A549 (cell line): ENCODE data around the gene CACNA1H. TPM values are rescaled to one million over a fixed set of nuclear protein-coding genes. Genes with fewer than 3 reads are reported as not detected.

Experiments used
- ATAC-seq, 2 experiments: fragments of 200-7000 bp in 1 of 2; fragments of >200 bp in 1 of 2; cut with Nextera tagmentation in 1 of 2; cut with Tn5 transposase in 1 of 2; 3 replicates each; pipeline versions ENCODE4 v1.8.0 to v1.9.1; 2018 to 2020; ENCODE audit warnings: mild to moderate bottlenecking in 1 of 2, moderate library complexity in 1 of 2
- CTCF ChIA-PET: fragments of 300-600 bp; sonication (Branson Sonifier 250); formaldehyde crosslinking; extraction: SDS; loops from one replicate; lab custom pipeline; 2021; ENCODE audit warnings: antibody characterized with exemption, inconsistent platforms; lab: Yijun Ruan, JAX
- POLR2A ChIA-PET: fragments of 350-600 bp; formaldehyde crosslinking; extraction: SDS; loops from one replicate; lab custom pipeline; 2021; ENCODE audit warnings: antibody characterized with exemption, inconsistent platforms; lab: Yijun Ruan, JAX
- DNase-seq, 2 experiments: peaks; one replicate each; pipeline versions ENCODE4 v3.0.0 to v3.0.0-alpha.2; 2011 to 2016; ENCODE audit warnings: low read depth in 1 of 2, low spot score in 1 of 2
- FAIRE-seq: peaks from 2 replicates; lab custom pipeline; 2011; peaks lifted over from hg19 to GRCh38; lab: Jason Lieb, UNC
- H3K27ac ChIP-seq, 2 experiments: fragments of >200 bp; sonication (Bioruptor Twin); formaldehyde crosslinking; 3 replicates each; pipeline ENCODE4 v1.5.1; 2016 to 2017
- H3K4me1 ChIP-seq: fragments of >200 bp; sonication (Bioruptor Twin); formaldehyde crosslinking; 3 replicates; pipeline ENCODE4 v1.6.1; 2016
- H3K4me2 ChIP-seq: fragments of >200 bp; sonication (Bioruptor Twin); formaldehyde crosslinking; 3 replicates; pipeline ENCODE4 v1.6.1; 2016
- H3K4me3 ChIP-seq: fragments of >200 bp; sonication (Bioruptor Twin); formaldehyde crosslinking; 3 replicates; pipeline ENCODE4 v1.5.1; 2016
- H3K9me3 ChIP-seq: fragments of >200 bp; sonication (Bioruptor Twin); formaldehyde crosslinking; 3 replicates; pipeline ENCODE4 v1.6.1; 2016
- BHLHE40 ChIP-seq: IDR thresholded peaks from 2 replicates; pipeline ENCODE4 v1.6.1; 2012; ENCODE audit warnings: low read depth, low read length, inconsistent platforms
- CHD2 ChIP-seq: fragments of 150-350 bp; IDR thresholded peaks from 2 replicates; pipeline ENCODE4 v1.6.1; 2014; ENCODE audit warnings: low read length; ENCODE audit not compliant: partially characterized antibody
- EHF ChIP-seq: fragments of 250-450 bp; sonication (Bioruptor Pico); IDR thresholded peaks from 2 replicates; pipeline ENCODE4 v1.5.0; 2020; ENCODE audit warnings: mild to moderate bottlenecking
- GATA3 ChIP-seq: IDR thresholded peaks from 2 replicates; pipeline ENCODE4 v1.6.1; 2012; ENCODE audit warnings: borderline replicate concordance
- MAZ ChIP-seq: fragments of 150-350 bp; IDR thresholded peaks from 2 replicates; pipeline ENCODE4 v1.6.1; 2014; ENCODE audit warnings: antibody characterized with exemption, low read depth, low read length, borderline replicate concordance
- NFE2L2 ChIP-seq: fragments of 150-350 bp; conservative IDR thresholded peaks from 2 replicates; pipeline ENCODE4 v1.6.1; 2014; ENCODE audit warnings: low read length
- NPAS2 ChIP-seq: fragments of 250-450 bp; sonication (Bioruptor Pico); IDR thresholded peaks from 2 replicates; pipeline ENCODE4 v1.8.0; 2022; ENCODE audit warnings: mild to moderate bottlenecking, moderate library complexity, borderline replicate concordance
- POLR2AphosphoS2 ChIP-seq: conservative IDR thresholded peaks from 2 replicates; pipeline ENCODE4 v1.6.1; 2012; ENCODE audit warnings: low read length, improper control_type of control experiment, inconsistent platforms
- RCOR1 ChIP-seq: fragments of 150-350 bp; IDR thresholded peaks from 2 replicates; pipeline ENCODE4 v1.6.1; 2014; ENCODE audit warnings: antibody characterized with exemption, low read length, low read depth
- SMC3 ChIP-seq: fragments of >200 bp; sonication (Bioruptor Twin); formaldehyde crosslinking; IDR thresholded peaks from 3 replicates; pipeline ENCODE4 v1.6.1; 2018; ENCODE audit warnings: inconsistent platforms
- TP53 ChIP-seq: fragments of 250-450 bp; sonication (Bioruptor Pico); IDR thresholded peaks from 2 replicates; pipeline ENCODE4 v1.5.0; 2021; ENCODE audit warnings: mild to moderate bottlenecking, moderate library complexity
- ZNF302 ChIP-seq: fragments of 250-450 bp; sonication (Bioruptor Pico); IDR thresholded peaks from 2 replicates; pipeline ENCODE4 v1.9.0; 2021; ENCODE audit warnings: inconsistent platforms, mild to moderate bottlenecking, moderate library complexity
- WGBS: methylation state at CpG from one replicate; pipeline ENCODE4 v1.1.6; 2017; ENCODE audit errors: missing lambda C conversion rate; 5-methylcytosine and 5-hydroxymethylcytosine counted together
- polyA plus RNA-seq, 4 experiments: library from polyadenylated mRNA; depleted of rRNA in 3 of 4; stranded (reverse); fragments of >200 nt; fragmentation: RNase III in 1 of 4; extraction: RNeasy Plus Mini Kit Qiagen cat#74134 plus additional on column Dnase treatment in 1 of 4; gene quantifications; 2 replicates in 3 of 4; 3 replicates in 1 of 4; pipeline ENCODE4 v1.2.3, GENCODE V29; 2011 to 2017
- TF ChIP-seq, protein P1 (sequence below): fragments of >200 bp; sonication (Bioruptor Twin); formaldehyde crosslinking; IDR thresholded peaks from 3 replicates; pipeline ENCODE4 v1.6.1; 2016
- TF ChIP-seq, protein P2 (sequence below): fragments of 450-650 bp; IDR thresholded peaks from 2 replicates; pipeline ENCODE4 v1.6.1; 2014; ENCODE audit warnings: antibody characterized with exemption
- TF ChIP-seq, protein P3 (sequence below): fragments of 250-450 bp; sonication (Bioruptor Pico); IDR thresholded peaks from 2 replicates; pipeline ENCODE4 v1.5.0; 2020; ENCODE audit warnings: low read depth, mild to moderate bottlenecking, moderate library complexity

Gene CACNA1H
- polyA plus RNA-seq, 2 of the 4 experiments (the other 2 are of a cell fraction), result 7.2 to 15.8 TPM

DNA sequence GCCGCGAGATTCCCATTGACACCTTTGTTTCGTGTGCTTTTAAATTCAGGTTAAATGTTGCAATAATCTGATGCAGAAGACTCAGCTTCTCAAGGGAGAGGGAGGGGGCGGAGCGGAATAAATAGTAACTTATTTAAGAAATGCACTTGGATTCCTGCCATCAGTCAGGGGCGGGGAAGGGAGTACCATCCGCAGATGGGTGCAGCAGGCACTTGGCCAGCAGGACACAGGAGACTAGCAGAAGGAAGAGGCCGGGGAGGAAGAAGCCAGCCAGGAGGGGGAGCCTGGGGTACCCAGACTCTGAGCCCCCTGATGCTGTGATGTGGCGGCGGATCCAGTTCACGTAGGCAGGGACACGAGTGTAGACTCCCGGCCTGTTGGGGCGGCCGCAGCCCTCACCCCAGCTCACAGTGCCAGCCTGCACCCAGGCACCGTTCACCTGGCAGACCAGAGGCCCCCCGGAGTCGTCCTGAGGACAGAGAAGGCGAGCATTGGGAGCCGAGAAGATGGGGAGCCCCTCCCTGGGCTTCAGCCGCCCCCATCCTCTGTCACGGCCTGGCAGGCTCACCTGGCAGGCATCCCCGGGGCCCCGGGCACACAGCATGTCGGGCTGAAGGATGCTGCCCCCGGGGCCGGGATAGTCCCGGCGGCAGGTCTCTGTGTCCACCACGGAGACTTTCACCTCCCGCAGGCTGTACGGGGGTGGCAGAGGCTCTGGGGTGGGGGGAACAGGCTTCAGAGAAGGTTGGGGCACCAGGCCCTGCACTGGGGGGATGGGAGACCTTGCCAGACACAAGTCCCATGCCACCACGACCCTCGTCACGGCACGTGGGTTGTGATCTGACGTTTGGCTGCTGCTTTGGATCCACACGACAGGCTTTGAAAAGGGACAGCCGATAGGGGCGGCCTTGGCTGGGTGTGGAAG, 69.0 kb downstream of the CACNA1H start (continued):
- TF ChIP-seq, protein P1, sequence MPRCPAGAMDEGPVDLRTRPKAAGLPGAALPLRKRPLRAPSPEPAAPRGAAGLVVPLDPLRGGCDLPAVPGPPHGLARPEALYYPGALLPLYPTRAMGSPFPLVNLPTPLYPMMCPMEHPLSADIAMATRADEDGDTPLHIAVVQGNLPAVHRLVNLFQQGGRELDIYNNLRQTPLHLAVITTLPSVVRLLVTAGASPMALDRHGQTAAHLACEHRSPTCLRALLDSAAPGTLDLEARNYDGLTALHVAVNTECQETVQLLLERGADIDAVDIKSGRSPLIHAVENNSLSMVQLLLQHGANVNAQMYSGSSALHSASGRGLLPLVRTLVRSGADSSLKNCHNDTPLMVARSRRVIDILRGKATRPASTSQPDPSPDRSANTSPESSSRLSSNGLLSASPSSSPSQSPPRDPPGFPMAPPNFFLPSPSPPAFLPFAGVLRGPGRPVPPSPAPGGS, result no peak
- TF ChIP-seq, all 56 proteins: peak for 0

DNA sequence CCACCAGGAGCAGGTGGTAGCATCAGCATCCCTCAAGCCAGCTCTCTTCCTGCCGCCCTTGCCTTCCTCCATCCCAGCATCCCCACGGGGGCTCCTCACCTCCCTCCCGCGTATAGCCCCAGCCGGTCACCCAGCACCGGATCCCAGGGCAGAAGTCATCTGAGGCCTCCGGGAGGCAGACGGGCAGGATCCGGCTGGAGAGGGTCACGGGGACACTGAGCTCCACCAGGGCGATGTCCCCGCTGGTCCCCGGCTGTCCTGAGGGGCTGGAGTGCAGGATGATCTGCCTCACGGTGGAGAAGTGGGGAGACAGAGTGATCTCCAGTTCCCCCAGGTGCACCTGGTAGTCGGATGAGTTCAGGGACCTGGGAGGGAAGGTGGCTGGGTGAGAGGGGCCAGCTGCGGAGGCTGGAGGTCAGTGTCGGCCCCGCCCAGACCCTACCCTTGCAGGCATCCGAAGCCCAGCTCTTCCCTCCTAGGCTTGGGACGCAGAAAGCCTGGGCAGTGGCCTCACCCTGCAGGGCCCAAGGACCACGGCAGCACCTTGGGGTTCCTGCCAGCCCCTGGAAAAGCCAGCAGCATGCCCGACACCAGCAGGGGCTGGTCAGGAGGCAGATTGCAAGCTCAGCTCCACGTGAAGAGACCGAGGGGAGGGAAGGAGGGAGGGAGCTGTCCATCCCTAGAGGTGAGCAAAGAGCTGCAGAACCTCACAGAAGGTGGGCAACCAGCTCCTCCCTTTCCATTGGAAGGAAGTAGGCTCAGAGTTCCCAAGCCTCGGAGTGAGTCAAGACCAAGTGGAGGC, 69.8 kb downstream of the CACNA1H start:
- no peak for ATAC-seq
- no peak for DNase-seq
- peaks cover 20% of the 10 kb centered on the region for H3K4me1 ChIP-seq
- TF ChIP-seq, protein P2, sequence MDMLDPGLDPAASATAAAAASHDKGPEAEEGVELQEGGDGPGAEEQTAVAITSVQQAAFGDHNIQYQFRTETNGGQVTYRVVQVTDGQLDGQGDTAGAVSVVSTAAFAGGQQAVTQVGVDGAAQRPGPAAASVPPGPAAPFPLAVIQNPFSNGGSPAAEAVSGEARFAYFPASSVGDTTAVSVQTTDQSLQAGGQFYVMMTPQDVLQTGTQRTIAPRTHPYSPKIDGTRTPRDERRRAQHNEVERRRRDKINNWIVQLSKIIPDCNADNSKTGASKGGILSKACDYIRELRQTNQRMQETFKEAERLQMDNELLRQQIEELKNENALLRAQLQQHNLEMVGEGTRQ, result no peak
- TF ChIP-seq, protein P3, sequence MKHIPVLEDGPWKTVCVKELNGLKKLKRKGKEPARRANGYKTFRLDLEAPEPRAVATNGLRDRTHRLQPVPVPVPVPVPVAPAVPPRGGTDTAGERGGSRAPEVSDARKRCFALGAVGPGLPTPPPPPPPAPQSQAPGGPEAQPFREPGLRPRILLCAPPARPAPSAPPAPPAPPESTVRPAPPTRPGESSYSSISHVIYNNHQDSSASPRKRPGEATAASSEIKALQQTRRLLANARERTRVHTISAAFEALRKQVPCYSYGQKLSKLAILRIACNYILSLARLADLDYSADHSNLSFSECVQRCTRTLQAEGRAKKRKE (CRISPR knock-in tag), result no peak
- TF ChIP-seq NPAS2 (no peak), POLR2AphosphoS2 (no peak), RCOR1 (no peak), SMC3 (no peak), TP53 (CRISPR knock-in tag) (no peak), EHF (CRISPR knock-in tag) (no peak)
- TF ChIP-seq, protein P1, result no peak
- no peak overlapping the region for H3K4me3 ChIP-seq
- CTCF ChIA-PET, result interaction anchor here (1.2 kb wide), 1 partner anchor 120 kb away, joined by 3 read pairs; no protein-coding TSS in a partner anchor
- H3K27ac ChIP-seq, result no peak overlapping the region
- no peak overlapping the region for H3K4me2 ChIP-seq
- POLR2A ChIA-PET, result no interaction called here
- FAIRE-seq, result no peak
- H3K9me3 ChIP-seq, result no peaks in the 10 kb centered on the region
- WGBS, result 82% methylated on average over 16 of the region's 25 CpGs

DNA sequence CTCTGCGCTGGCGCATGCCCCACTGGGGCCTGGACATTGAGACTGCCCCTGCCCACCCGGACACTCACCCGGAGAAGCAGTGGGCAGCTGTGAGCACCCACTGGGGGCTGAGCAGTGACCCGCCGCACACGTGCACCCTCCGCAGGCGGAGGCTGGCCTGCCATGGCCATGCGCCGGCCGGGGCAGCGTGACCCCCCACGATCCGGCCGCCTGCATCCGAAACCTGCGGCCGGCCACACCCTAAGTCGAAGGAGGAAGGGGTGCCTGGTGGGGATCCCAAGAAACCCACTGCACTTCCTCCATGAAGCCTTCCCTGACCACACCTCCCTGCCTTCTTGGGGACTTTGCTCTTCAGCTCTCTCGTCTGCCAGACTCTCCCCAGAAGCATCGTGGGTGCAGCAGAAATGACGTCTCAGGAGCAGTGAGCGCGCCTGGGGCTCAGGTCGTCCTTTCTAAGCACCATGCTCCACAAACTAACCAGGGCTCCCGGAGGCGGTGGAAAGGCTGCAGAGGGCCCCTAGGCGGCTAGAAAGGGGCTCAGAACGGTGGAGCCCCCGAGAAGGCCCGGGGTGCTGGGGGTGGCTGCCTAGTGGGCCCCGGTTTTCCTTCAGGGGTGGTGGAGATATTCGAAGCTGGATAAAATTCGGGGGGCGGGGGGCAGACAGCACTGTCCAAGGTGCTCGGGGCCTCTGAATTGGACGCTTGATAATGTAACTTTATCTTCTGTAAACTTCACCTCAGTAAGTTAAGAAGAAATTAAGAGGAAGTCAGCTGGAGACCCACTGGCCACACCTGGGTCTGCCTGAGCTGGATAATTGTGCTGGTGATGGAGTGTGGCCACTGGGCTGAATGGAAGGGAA, 70.7 kb downstream of the CACNA1H start:
- Histone ChIP-seq H3K4me2 (no peak overlapping the region), H3K27ac (no peak overlapping the region), H3K9me3 (no peaks in the 10 kb centered on the region), H3K4me3 (no peak overlapping the region), H3K4me1 (peaks cover 20% of the 10 kb centered on the region)
- FAIRE-seq, result no peak
- ChIA-PET POLR2A (no interaction called here), CTCF (interaction anchor here (1.0 to 1.2 kb wide), 2 partner anchors 61 to 121 kb away, joined by 3 to 5 read pairs; no protein-coding TSS in a partner anchor)
- DNase-seq, result no peak
- no peak for TF ChIP-seq MAZ
- no peak for TF ChIP-seq GATA3
- TF ChIP-seq NFE2L2, result no peak
- TF ChIP-seq ZNF302 (CRISPR knock-in tag), result no peak
- no peak for TF ChIP-seq BHLHE40
- TF ChIP-seq CHD2, result no peak
- no peak for ATAC-seq
- 93% methylated on average over 35 of the region's 38 CpGs for WGBS
